ENCODE results near the gene TMEM132D.
A peak's percentile ranks its signal among the peaks of the same experiment; 100 is the strongest.

Gene TMEM132D

GRCh38 chr12:129527506-129527905, 376.3 kb downstream of the TMEM132D start:
- no peak for DNase-seq

GRCh38 chr12:129523621-129524020, 380.2 kb downstream of the TMEM132D start:
- no peak for DNase-seq

GRCh38 chr12:129520739-129521138, 383.1 kb downstream of the TMEM132D start:
- no peak for DNase-seq

DNA sequence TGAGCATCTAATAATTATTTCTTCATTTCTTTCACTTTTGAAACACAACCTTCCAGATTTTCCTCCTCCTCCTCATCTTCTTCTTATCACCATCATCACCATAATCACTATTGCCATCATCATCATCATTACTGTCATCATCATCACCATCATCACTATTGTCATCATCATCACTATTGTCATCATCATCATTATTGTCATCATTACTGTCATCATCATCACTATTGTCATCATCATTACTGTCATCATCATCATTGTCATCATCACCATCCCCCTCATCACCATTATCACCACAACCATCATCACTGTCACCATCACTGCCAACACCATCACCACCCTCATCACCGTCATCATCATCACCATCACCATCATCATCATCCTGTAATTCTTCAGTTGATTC, 400.0 kb downstream of the TMEM132D start:
- no peak for DNase-seq

GRCh38 chr12:129496226-129496625, 407.6 kb downstream of the TMEM132D start:
- no peak for DNase-seq

- DNase-seq: no peak
Observed at GRCh38 chr12:129494766-129495165, 409.1 kb downstream of the TMEM132D start.

- no peak for DNase-seq
Observed at GRCh38 chr12:129494260-129494659, 409.6 kb downstream of the TMEM132D start.

GRCh38 chr12:129489100-129489676, 414.6 kb downstream of the TMEM132D start:
- DNase-seq: no peak

- no peak for DNase-seq
Observed at GRCh38 chr12:129486931-129487330, 416.9 kb downstream of the TMEM132D start.

DNA sequence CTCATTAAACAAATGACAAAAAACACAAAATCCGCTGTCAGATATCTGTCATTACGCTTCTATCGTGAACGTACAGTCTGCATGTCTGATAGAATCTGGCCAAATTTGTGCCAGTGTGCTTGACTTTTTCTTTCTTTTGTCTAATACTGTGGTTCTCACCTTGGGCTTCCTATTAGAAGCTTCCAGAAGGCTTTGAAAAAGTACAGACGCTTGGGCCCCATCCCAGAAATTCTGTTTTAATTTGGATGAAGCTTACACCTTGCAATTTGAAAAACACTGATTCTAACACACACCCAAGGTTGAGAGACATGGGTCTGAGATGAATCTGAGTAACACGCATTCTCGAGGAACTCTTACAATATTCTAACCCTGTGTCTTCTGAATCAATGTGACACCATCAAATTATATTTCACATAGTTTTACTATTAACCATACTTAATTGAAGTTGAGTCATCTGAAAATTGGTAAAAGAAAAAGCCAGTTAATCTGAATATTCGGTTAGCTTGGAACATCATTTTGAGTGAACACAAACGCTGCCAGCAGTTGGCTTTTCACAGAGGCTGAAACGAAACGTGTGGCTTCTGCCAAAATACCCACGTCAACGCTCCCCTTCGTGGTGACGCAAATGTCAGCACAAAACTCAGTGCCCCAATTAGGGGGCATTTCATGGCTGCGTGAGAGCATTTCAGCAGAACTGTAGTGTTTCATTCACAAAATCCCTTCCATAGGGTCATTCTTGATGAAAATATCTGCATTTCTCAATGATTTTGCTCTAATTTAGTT, 420.5 kb downstream of the TMEM132D start:
- DNase-seq: no peak

DNA sequence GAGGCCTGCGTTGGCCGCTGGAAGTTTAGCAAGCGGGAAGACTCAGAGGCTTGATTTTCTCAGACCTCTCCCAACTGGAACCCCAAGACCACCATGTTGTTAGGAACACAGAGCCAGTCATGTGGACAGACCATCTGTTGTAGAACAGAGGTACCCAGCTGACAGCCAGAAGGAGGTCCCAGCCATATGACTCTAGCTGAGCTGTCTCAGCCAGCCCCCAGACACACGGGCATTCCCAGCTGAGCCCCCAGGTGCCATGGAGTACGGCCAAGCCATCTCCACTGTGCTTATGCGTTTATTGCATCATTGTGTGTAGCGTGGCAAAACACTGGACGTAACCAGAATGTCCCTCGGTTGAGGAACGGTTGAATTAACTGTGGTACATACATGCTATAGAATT, 421.9 kb downstream of the TMEM132D start:
- no peak for DNase-seq

GRCh38 chr12:129470196-129470595, 433.6 kb downstream of the TMEM132D start:
- no peak for DNase-seq

DNA sequence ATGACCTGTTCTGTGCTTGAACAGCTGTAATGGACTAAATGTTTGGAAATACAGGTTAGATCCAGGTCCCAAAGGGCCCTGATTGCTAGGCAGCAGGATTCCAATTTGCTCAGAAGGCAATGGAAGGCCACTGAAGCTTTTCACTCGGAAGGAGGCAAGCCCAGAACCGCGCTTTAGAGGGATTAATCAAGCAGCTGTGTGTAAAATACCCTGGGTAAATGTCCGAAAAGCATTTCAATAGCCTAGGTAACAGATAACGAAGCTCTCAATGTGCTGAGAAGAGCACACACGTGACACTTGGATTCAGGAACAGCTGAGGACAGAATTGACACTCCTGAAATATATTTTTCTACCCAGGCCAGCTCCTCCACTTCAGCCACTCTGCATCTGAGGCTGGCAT, 436.1 kb downstream of the TMEM132D start:
- peak; percentile 3 for DNase-seq

DNA sequence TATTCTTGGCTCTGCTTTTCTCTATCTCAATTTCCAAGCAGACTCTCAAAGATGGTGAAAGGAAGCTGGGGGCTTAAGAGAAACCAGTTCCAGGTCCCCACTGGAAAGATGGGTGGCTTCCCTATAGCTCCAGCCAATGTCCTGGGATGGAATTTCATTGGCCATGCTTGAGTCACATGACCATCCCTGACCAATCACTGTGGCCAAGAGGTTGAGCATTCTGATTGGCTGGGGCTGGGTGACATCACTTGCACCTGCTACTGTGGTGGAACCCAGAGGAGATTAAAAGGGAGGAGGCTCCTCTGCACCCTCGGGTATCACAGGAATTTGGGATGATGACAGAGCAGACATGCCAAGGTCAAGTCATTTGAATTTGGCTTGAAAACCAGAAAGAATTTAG, 436.5 kb downstream of the TMEM132D start:
- DNase-seq: no peak

DNA sequence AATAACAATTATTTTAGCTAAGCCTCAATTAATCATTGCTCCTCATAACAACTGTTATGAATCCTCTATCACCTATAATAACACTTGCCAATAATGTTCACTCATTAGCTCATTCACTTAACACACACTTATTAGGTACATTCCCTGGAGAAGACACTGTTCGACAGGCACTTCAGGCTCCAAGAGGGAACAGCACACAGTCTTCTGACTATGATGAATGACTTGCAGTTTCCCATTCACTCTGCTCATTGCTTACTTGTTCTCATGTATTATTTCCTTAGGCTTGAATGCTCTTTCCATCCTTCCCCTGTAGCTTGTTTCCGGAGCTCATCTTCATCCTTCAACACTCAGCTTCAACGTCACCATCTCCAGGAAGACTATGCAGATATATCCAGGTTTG, 437.3 kb downstream of the TMEM132D start:
- peak; percentile 29 for DNase-seq

GRCh38 chr12:129459886-129460285, 443.9 kb downstream of the TMEM132D start:
- no peak for DNase-seq

DNA sequence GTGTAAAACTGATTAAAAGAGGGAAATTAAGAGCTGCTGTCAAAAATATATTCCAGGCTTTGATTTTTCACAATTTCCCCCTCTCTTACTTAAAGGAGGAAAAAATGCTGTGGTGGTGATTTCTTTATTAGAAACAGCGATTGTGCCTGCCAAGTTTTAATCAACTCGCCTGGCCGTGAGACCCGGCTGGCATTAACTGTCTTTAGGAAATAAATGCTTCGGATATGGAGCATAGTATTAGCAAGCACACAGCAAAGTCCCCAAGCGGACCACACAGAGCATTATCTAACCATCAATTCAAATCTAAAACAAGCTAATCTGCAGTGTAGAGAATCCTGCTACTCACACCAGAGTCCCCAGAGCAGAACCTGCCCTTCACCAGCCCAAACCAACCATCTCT, 457.1 kb downstream of the TMEM132D start:
- no peak for DNase-seq

GRCh38 chr12:129440278-129440677, 463.5 kb downstream of the TMEM132D start:
- DNase-seq: no peak

- no peak for DNase-seq
Observed at GRCh38 chr12:129434790-129435189, 469.0 kb downstream of the TMEM132D start.

DNA sequence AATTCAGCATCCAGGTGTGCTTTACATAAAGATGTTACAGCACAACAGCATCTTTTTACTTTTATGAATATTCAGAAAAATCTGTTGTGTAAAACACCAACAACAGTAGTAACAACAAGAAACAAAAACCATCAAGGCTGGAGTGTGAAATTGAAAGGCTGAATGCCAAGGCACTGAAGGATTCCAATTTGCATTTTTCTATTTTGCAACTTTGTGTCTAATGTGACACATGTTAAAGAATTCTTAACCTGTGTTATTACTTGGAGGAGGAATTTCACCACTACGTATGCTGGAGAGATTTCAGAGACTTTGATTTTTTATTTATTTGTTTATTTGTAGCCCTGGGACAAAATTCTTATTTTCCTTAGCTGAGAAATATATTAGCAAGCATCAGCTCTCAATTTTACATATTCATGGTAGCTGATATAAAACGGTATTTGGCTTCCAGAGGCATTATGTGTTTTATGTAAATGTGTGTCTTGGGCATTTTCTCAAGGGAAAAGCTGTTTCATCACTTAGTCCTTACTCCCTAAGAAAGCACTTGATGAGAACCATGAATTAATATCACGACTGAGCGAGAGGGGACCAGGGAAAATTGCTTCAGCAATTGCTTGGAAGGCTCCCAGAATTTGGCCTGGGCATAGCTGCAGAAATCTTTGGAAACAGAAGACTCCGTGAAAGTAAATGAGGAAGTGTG, 475.4 kb downstream of the TMEM132D start:
- DNase-seq: no peak

DNA sequence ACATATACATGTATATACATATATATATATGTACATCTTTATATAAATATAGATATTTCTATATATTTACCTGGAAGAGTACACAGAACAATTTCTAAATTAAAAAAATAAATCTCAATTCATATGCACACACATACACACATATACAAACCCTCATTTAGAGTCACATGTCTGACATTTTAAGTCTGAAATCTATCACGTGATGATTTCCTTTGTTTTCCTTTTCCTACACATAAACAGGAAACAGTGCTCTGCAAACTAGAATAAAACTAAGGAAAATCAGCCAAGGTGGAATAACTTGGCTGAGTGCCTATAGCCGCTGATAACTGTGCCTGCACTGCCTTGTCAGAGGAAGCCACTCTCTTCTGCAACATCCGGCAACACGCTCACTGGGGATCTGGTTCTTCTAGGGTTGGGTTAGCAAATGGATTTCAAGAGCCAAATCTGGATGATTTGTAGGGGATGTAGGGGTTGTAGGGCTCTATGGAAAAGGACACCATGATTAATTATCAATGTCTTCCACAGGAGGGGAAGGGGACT, 480.7 kb downstream of the TMEM132D start:
- no peak for DNase-seq

DNA sequence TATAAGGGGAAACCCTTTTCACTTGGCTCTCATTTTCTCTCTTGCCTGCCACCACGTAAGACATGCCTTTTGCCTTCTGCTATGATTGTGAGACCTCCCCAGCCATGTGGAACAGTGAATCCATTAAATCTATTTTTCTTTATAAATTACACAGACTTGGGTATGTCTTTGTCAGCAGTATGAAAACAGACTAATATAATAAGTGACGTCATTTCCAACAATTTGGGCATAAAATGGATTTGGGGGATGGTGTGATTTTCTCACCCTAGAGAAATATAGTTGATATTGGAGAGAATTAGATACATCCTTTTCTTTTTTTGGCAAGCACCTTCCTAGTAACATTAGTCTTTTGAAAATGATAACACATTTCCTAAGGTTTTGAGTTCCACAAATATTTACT, 490.5 kb downstream of the TMEM132D start:
- DNase-seq: no peak

- DNase-seq: no peak
Observed at GRCh38 chr12:129409281-129409680, 494.5 kb downstream of the TMEM132D start.

DNA sequence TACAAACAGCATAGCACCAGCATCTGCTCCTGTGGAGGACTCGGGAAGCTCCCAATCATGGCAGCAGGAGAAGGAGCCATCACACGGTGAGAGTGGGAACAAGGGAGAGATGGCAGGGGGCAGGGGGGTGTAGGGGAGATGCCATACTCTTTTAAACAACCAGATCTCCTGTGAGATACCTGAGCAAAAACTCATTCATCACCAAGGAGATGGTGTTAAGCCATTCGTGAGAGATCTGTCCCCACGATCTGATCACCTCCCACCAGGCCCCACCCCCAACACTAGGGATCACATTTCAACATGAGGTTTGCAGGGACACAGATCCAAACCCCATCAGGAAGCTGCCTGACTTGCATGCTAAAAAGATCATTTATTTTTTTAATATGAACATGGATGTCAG, 499.3 kb downstream of the TMEM132D start:
- no peak for DNase-seq

Measured in DMS79 treated with DMSO at 0.1 percent for 48 hours (cell line).